Hepatocyte (in vitro differentiated cells): ENCODE measurements around the gene SMAP1. TPM values are rescaled to one million over a fixed set of nuclear protein-coding genes. Genes with fewer than 3 reads are reported as not detected.

Experiments
- DNase-seq: peaks from one replicate; pipeline ENCODE4 v3.0.0-alpha.2; 2016; ENCODE audit warnings: low spot score
- H2AFZ ChIP-seq: fragments of 200-600 bp; sonication (generic); 2 replicates; pipeline ENCODE4 v1.6.0; 2016; ENCODE audit warnings: antibody characterized with exemption, mild to moderate bottlenecking
- H3K27ac ChIP-seq: fragments of 200-600 bp; sonication (generic); 2 replicates; pipeline ENCODE4 v1.5.1; 2016; ENCODE audit warnings: mild to moderate bottlenecking
- H3K27me3 ChIP-seq: fragments of 200-600 bp; sonication (generic); 2 replicates; pipeline ENCODE4 v1.6.1; 2016
- H3K36me3 ChIP-seq: fragments of 200-600 bp; sonication (generic); replicated peaks from 2 replicates; pipeline ENCODE4 v1.5.1; 2016; ENCODE audit warnings: low read depth; ENCODE audit not compliant: insufficient read depth
- H3K4me1 ChIP-seq: fragments of 200-600 bp; sonication (generic); 2 replicates; pipeline ENCODE4 v1.5.1; 2016; ENCODE audit warnings: mild to moderate bottlenecking, moderate library complexity; ENCODE audit not compliant: insufficient read depth
- H3K4me2 ChIP-seq: fragments of 200-600 bp; sonication (generic); 2 replicates; pipeline ENCODE4 v1.6.0; 2016
- H3K4me3 ChIP-seq: fragments of 200-600 bp; sonication (generic); 2 replicates; pipeline ENCODE4 v1.5.1; 2016; ENCODE audit warnings: mild to moderate bottlenecking
- H3K79me2 ChIP-seq: fragments of 200-600 bp; sonication (generic); 2 replicates; pipeline ENCODE4 v1.6.0; 2017; ENCODE audit warnings: mild to moderate bottlenecking
- H3K9me2 ChIP-seq: fragments of 200-600 bp; sonication (generic); replicated peaks from 2 replicates; pipeline ENCODE4 v1.6.0; 2017; ENCODE audit warnings: mild to moderate bottlenecking; ENCODE audit not compliant: insufficient read depth
- H3K9me3 ChIP-seq: fragments of 200-600 bp; sonication (generic); 2 replicates; pipeline ENCODE4 v1.5.1; 2016; ENCODE audit warnings: low read depth, mild to moderate bottlenecking
- H4K20me1 ChIP-seq: fragments of 200-600 bp; sonication (generic); 2 replicates; pipeline ENCODE4 v1.6.0; 2016; ENCODE audit warnings: mild to moderate bottlenecking; ENCODE audit not compliant: insufficient read depth, poor library complexity, severe bottlenecking
- EZH2 ChIP-seq: fragments of 200-600 bp; sonication (generic); IDR thresholded peaks from 2 replicates; pipeline ENCODE4 v1.6.1; 2016; ENCODE audit warnings: antibody characterized with exemption, mild to moderate bottlenecking, borderline replicate concordance
- EZH2phosphoT487 ChIP-seq: fragments of 200-600 bp; sonication (generic); IDR thresholded peaks from one replicate; pipeline ENCODE4 v1.6.1; 2018; ENCODE audit warnings: antibody characterized with exemption, mild to moderate bottlenecking, low read depth, moderate library complexity; ENCODE audit not compliant: unreplicated experiment, severe bottlenecking
- WGBS: methylation state at CpG from one replicate; pipeline ENCODE4 v1.1.6; 2016; ENCODE audit warnings: low lambda C conversion rate; ENCODE audit errors: missing lambda C conversion rate; 5-methylcytosine and 5-hydroxymethylcytosine counted together
- polyA plus RNA-seq: library from polyadenylated mRNA; unstranded; fragments of >200 nt; fragmentation: Nextera tagmentation; extraction: Ambion mirVana; gene quantifications from 2 replicates; pipeline ENCODE4 v1.2.1, GENCODE V29; 2016
- total RNA-seq: library from RNA; depleted of rRNA; stranded (reverse); fragments of >200 nt; gene quantifications from 2 replicates; pipeline ENCODE4 v1.2.3, GENCODE V29; 2014
- TF ChIP-seq, protein P1 (sequence below): fragments of 200-600 bp; sonication (generic); IDR thresholded peaks from 2 replicates; pipeline ENCODE4 v1.5.1; 2016; ENCODE audit warnings: antibody characterized with exemption, mild to moderate bottlenecking; ENCODE audit not compliant: poor library complexity

Gene SMAP1
- total and polyA plus RNA-seq, 2 experiments from 2014 or later = 28.2 to 42.4 TPM

DNA sequence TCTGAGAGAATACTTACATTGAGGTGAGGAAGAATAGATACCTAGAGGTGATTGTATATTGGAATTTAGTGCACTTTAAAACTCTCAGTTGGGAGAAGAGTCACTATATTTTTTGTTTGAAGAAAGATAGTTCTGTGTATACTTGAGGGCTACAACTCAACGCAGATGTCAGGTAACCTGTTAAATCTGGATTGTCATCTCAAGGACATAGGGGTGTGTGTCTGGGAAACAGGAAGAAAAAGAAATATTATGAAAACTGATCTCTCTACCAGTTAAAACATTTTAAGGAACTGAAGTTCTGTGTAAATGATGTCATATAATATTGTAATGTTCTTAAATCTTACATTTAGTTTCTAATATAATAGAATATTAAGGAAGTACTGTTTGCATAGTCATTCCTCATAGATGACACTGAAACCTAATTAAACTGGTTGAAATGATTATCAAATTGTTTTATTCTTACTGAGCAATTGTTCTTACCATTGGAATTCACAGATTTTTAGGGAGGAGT is 86.2 kb downstream of the SMAP1 start:
- H3K9me3 ChIP-seq = no peaks in the 10 kb centered on the region
- no peak overlapping the region for H3K4me2 ChIP-seq
- TF ChIP-seq EZH2phosphoT487 = no peak
- TF ChIP-seq, protein P1, sequence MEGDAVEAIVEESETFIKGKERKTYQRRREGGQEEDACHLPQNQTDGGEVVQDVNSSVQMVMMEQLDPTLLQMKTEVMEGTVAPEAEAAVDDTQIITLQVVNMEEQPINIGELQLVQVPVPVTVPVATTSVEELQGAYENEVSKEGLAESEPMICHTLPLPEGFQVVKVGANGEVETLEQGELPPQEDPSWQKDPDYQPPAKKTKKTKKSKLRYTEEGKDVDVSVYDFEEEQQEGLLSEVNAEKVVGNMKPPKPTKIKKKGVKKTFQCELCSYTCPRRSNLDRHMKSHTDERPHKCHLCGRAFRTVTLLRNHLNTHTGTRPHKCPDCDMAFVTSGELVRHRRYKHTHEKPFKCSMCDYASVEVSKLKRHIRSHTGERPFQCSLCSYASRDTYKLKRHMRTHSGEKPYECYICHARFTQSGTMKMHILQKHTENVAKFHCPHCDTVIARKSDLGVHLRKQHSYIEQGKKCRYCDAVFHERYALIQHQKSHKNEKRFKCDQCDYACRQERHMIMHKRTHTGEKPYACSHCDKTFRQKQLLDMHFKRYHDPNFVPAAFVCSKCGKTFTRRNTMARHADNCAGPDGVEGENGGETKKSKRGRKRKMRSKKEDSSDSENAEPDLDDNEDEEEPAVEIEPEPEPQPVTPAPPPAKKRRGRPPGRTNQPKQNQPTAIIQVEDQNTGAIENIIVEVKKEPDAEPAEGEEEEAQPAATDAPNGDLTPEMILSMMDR = no peak
- TF ChIP-seq EZH2 = no peak
- DNase-seq = no peak
- H3K27me3 ChIP-seq = no peaks in the 10 kb centered on the region
- no peaks in the 10 kb centered on the region for H3K36me3 ChIP-seq
- 54% methylated on average over 1 of the region's 1 CpG for WGBS
- H3K27ac ChIP-seq = no peak overlapping the region
- no peak overlapping the region for H2AFZ ChIP-seq
- H3K4me1 ChIP-seq = no peaks in the 10 kb centered on the region
- H4K20me1 ChIP-seq = no peaks in the 10 kb centered on the region
- H3K9me2 ChIP-seq = no peaks in the 10 kb centered on the region
- H3K79me2 ChIP-seq = no peaks in the 10 kb centered on the region
- no peak overlapping the region for H3K4me3 ChIP-seq

DNA sequence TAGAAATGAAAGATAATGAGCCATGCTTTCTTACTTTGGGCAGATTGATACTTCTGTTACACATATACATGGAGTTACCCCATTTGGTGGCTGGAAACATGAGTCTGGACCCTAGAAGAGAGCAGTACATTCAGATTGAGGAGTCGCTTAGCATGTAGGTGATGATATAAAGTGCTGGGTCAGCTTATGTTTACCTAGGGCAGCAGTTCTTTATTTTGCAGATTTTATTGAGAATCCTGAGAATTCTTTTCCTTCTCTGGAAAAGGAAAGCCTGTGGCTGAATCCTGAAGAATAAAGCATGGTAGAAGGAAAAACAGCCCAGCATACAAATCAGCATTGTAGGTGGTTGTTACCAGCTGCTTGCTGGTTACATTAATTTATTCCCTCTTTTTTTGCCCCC is 91.2 kb downstream of the SMAP1 start:
- WGBS = 41% methylated on average over 1 of the region's 1 CpG
- no peak overlapping the region for H2AFZ ChIP-seq
- H3K9me3 ChIP-seq = no peaks in the 10 kb centered on the region
- H3K9me2 ChIP-seq = no peaks in the 10 kb centered on the region
- no peaks in the 10 kb centered on the region for H3K79me2 ChIP-seq
- no peaks in the 10 kb centered on the region for H3K36me3 ChIP-seq
- H3K4me3 ChIP-seq = no peak overlapping the region
- no peaks in the 10 kb centered on the region for H3K27me3 ChIP-seq
- no peak overlapping the region for H3K4me2 ChIP-seq
- H3K4me1 ChIP-seq = no peaks in the 10 kb centered on the region
- no peak for DNase-seq
- H4K20me1 ChIP-seq = no peaks in the 10 kb centered on the region
- TF ChIP-seq, protein P1 = no peak
- TF ChIP-seq EZH2 (no peak), EZH2phosphoT487 (no peak)
- no peak overlapping the region for H3K27ac ChIP-seq

- H2AFZ ChIP-seq = no peak overlapping the region
Observed at GRCh38 chr6:70763754-70764510, 96.2 kb downstream of the SMAP1 start.

More at GRCh38 chr6:70763754-70764510, 96.2 kb downstream of the SMAP1 start:
- no peak overlapping the region for H3K27ac ChIP-seq
- peaks cover 3% of the 10 kb centered on the region for H3K79me2 ChIP-seq
- H3K4me1 ChIP-seq = no peaks in the 10 kb centered on the region
- H3K9me3 ChIP-seq = no peaks in the 10 kb centered on the region
- 88% methylated on average over 4 of the region's 4 CpGs for WGBS
- no peaks in the 10 kb centered on the region for H3K9me2 ChIP-seq
- no peak overlapping the region for H3K4me2 ChIP-seq
- no peak overlapping the region for H3K4me3 ChIP-seq
- no peak for DNase-seq
- TF ChIP-seq EZH2phosphoT487 (no peak), EZH2 (no peak)
- TF ChIP-seq, protein P1 = no peak
- H3K27me3 ChIP-seq = no peaks in the 10 kb centered on the region
- H3K36me3 ChIP-seq = no peaks in the 10 kb centered on the region
- H4K20me1 ChIP-seq = no peaks in the 10 kb centered on the region
